Smooth muscle cell (in vitro differentiated cells): ENCODE data around the gene PIGU. TPM values are rescaled to one million over a fixed set of nuclear protein-coding genes. Genes with fewer than 3 reads are reported as not detected.
"Not testable (repeated sequence)": the region's sequence is repeated elsewhere in the genome, so short reads cannot be mapped to it uniquely, and the experiment has no call there.

Source experiments
- DNase-seq: peaks from one replicate; lab custom pipeline; 2025; ENCODE audit not compliant: unreplicated experiment; lab: John Stamatoyannopoulos, UW
- H2AFZ ChIP-seq: fragments of 200-600 bp; sonication (generic); 2 replicates; pipeline ENCODE4 v1.6.0; 2016; ENCODE audit warnings: antibody characterized with exemption, low read depth, mild to moderate bottlenecking
- H3F3A ChIP-seq: fragments of 200-600 bp; sonication (generic); 2 replicates; pipeline ENCODE4 v1.6.0; 2017; ENCODE audit warnings: antibody characterized with exemption, low read depth
- H3K27ac ChIP-seq: fragments of 200-600 bp; sonication (generic); 2 replicates; pipeline ENCODE4 v1.5.1; 2016; ENCODE audit warnings: low read depth, mild to moderate bottlenecking
- H3K27me3 ChIP-seq: fragments of 200-600 bp; sonication (generic); 2 replicates; pipeline ENCODE4 v1.6.1; 2016; ENCODE audit warnings: low read depth, mild to moderate bottlenecking
- H3K36me3 ChIP-seq: fragments of 200-600 bp; sonication (generic); 2 replicates; pipeline ENCODE4 v1.5.1; 2016; ENCODE audit warnings: low read depth
- H3K4me1 ChIP-seq: fragments of 200-600 bp; sonication (generic); 2 replicates; pipeline ENCODE4 v1.5.1; 2016; ENCODE audit warnings: low read depth
- H3K4me2 ChIP-seq: fragments of 200-600 bp; sonication (generic); 2 replicates; pipeline ENCODE4 v1.6.0; 2016; ENCODE audit warnings: mild to moderate bottlenecking
- H3K4me3 ChIP-seq: fragments of 200-600 bp; sonication (generic); 2 replicates; pipeline ENCODE4 v1.5.1; 2016; ENCODE audit warnings: mild to moderate bottlenecking
- H3K79me2 ChIP-seq: fragments of 200-600 bp; sonication (generic); 2 replicates; pipeline ENCODE4 v1.6.0; 2016; ENCODE audit warnings: low read depth, mild to moderate bottlenecking
- H3K9ac ChIP-seq: fragments of 200-600 bp; sonication (generic); 2 replicates; pipeline ENCODE4 v1.6.0; 2016; ENCODE audit warnings: low read depth
- H3K9me3 ChIP-seq: fragments of 200-600 bp; sonication (generic); replicated peaks from 2 replicates; pipeline ENCODE4 v1.5.1; 2016; ENCODE audit warnings: low read depth
- H4K20me1 ChIP-seq: fragments of 200-600 bp; sonication (generic); 2 replicates; pipeline ENCODE4 v1.6.0; 2016; ENCODE audit warnings: low read depth
- WGBS: methylation state at CpG from one replicate; pipeline ENCODE4 v1.1.7; 2016; ENCODE audit warnings: low lambda C conversion rate; 5-methylcytosine and 5-hydroxymethylcytosine counted together
- polyA plus RNA-seq: library from polyadenylated mRNA; unstranded; fragments of >200 nt; fragmentation: Nextera tagmentation; extraction: Ambion mirVana; gene quantifications from 2 replicates; pipeline ENCODE4 v1.2.1, GENCODE V29; 2016
- total RNA-seq: library from RNA; depleted of rRNA; stranded (reverse); fragments of >200 nt; gene quantifications from 2 replicates; pipeline ENCODE4 v1.2.3, GENCODE V29; 2014
- TF ChIP-seq, protein P1 (sequence below): fragments of 200-600 bp; sonication (generic); IDR thresholded peaks from 2 replicates; pipeline ENCODE4 v1.5.1; 2017; ENCODE audit warnings: borderline replicate concordance, mild to moderate bottlenecking, antibody characterized with exemption; ENCODE audit not compliant: insufficient read depth, poor library complexity, severe bottlenecking

The PIGU gene
- total and polyA plus RNA-seq, 2 experiments from 2014 or later = 46.5 to 50.2 TPM

DNA sequence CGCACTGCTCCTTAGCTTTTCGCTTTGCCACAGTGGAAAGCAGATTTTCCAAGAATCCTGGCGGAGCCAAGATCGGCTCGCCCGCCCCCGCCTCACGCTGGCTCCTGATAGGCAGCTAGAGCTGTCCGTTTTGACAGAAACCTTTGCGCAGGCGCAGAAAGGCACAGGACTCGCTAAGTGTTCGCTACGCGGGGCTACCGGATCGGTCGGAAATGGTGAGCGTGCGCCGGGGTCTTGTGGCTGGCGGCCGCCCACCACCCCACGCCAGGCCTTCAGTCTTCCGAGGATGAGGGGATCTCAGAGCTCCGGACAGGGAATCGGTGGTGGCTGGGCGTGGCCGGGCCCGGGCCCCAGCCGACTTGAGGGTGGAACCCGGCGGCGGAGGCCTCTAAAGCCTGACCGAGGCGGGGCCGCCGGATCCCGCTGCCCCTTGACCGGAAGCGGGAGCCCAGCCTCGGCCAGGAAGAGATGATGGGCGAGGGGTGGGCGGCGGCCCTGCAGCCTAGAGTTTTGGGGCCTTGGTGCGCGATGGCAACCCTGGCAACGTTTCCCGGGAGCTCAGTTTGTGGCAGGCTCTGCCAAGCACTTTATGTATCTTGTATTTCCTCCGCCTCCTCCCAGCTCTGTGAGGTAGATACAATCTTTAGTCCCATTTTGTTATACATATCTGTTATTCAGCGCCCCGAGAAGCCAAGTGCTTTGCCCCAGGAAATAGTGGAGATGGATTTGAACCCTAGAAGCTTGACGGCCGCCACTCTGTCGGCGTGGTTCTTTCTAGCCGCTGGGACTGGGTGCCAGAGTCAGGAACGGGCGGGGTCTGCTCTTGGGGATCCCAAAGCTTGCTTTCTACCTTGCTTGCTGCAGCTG lies 160.4 kb downstream of the PIGU start, which contains the start of gene DYNLRB1:
DYNLRB1 (plus strand) TSS at position 176 of the 867 bp plus-strand sequence; CDS start at position 213, 37 bp downstream.
- peaks cover 15% of the 10 kb centered on the region for H3F3A ChIP-seq
- H3K4me2 ChIP-seq = peak within 1 kb of the TSS; percentile 94
- H3K9ac ChIP-seq = peak within 1 kb of the TSS; percentile 85
- H4K20me1 ChIP-seq = peaks cover 39% of the 10 kb centered on the region
- H3K79me2 ChIP-seq = peaks cover 49% of the 10 kb centered on the region
- H3K4me3 ChIP-seq = peak within 1 kb of the TSS; percentile 62
- no peaks in the 10 kb centered on the region for H3K9me3 ChIP-seq
- no peaks in the 10 kb centered on the region for H3K27me3 ChIP-seq
- peaks cover 15% of the 10 kb centered on the region for H3K4me1 ChIP-seq
- peak; percentile 95 for DNase-seq
- TF ChIP-seq, protein P1, sequence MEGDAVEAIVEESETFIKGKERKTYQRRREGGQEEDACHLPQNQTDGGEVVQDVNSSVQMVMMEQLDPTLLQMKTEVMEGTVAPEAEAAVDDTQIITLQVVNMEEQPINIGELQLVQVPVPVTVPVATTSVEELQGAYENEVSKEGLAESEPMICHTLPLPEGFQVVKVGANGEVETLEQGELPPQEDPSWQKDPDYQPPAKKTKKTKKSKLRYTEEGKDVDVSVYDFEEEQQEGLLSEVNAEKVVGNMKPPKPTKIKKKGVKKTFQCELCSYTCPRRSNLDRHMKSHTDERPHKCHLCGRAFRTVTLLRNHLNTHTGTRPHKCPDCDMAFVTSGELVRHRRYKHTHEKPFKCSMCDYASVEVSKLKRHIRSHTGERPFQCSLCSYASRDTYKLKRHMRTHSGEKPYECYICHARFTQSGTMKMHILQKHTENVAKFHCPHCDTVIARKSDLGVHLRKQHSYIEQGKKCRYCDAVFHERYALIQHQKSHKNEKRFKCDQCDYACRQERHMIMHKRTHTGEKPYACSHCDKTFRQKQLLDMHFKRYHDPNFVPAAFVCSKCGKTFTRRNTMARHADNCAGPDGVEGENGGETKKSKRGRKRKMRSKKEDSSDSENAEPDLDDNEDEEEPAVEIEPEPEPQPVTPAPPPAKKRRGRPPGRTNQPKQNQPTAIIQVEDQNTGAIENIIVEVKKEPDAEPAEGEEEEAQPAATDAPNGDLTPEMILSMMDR = no peak
- H2AFZ ChIP-seq = no peak within 1 kb of the TSS
- under 1% methylated on average over 59 of the region's 59 CpGs for WGBS
- peak within 1 kb of the TSS; percentile 85 for H3K27ac ChIP-seq
- no peaks in the 10 kb centered on the region for H3K36me3 ChIP-seq

DNA sequence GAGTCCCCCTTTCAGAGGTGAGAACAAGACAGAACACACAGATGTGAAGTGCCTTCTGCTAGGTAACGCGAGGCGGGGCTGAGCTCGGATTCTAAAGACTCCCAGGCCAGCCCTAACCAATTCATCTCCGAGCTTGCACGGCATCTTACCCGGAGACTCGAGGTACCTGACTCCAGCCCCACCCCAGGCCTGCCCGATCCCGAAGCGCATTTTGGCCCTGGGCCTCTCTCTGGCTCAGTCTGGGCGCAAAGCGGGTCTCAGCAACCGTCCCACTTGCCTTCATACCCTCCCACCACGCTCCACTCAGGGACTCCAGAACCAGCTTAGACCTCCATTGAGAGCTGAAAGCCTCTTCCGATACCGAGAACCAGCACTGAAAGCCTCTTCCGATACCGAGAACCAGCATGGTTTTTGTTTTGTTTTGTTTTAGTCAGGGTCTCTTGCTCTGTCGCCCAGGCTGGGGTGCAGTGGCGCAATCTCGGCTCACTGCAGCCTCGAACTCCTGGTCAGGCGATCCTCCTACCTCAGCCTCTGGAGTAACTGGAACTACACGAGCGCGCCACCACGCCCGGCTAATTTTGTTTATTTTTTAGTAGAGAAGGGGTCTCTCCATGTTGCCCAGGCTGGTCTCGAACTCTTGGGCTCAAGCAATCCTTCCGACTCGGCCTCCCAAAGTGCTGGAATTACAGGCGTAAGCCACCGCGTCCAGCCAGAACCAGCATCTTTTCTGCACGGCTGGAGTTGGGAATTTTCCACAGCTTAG lies 161.2 kb downstream of the PIGU start:
- H3F3A ChIP-seq = peaks cover 18% of the 10 kb centered on the region
- H3K9ac ChIP-seq = peak overlapping the region; percentile 85
- DNase-seq = no peak
- peak overlapping the region; percentile 85 for H3K27ac ChIP-seq
- peak overlapping the region; percentile 94 for H3K4me2 ChIP-seq
- H3K79me2 ChIP-seq = peaks cover 41% of the 10 kb centered on the region
- 7% methylated on average over 35 of the region's 36 CpGs for WGBS
- peaks cover 15% of the 10 kb centered on the region for H3K4me1 ChIP-seq
- no peaks in the 10 kb centered on the region for H3K9me3 ChIP-seq
- H3K4me3 ChIP-seq = peak overlapping the region; percentile 62
- peaks cover 31% of the 10 kb centered on the region for H4K20me1 ChIP-seq
- no peak overlapping the region for H2AFZ ChIP-seq
- H3K27me3 ChIP-seq = no peaks in the 10 kb centered on the region
- TF ChIP-seq, protein P1 = no peak
- H3K36me3 ChIP-seq = no peaks in the 10 kb centered on the region

DNA sequence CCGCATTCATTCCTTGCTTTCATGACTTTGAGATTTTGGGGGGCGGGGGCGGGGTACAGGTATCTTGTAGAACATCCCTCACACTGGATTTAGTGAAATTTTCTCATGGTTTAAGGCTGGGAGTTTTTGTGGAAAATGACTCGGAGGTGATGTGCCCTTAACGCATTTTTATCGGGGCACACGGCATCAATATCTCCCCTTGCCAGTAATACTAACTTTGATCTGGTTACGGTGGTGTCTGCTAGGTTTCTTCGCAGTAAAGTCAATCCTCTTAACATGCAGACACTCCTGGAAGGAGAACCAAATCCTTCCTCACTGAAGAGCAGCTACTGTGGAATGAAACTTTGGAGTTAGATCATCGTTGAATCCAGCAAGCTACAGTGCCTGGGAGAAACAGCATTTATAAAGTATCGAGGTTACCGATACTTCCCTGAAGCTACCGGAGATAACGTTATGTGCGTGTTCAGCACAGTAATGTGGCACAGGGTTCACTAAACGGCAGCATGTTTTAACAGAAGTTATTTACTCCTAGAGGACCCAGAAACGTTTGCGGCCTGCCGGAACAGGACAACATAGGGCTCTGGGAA lies 161.9 kb downstream of the PIGU start:
- Histone ChIP-seq H3K9ac (peak overlapping the region; percentile 85), H3K9me3 (no peaks in the 10 kb centered on the region), H3K27me3 (no peaks in the 10 kb centered on the region), H3K4me2 (peak overlapping the region; percentile 94), H3K36me3 (no peaks in the 10 kb centered on the region), H4K20me1 (peaks cover 25% of the 10 kb centered on the region), H3K79me2 (peaks cover 35% of the 10 kb centered on the region), H2AFZ (no peak overlapping the region), H3K4me3 (peak overlapping the region; percentile 62), H3K27ac (peak overlapping the region; percentile 85), H3K4me1 (peaks cover 15% of the 10 kb centered on the region), H3F3A (peaks cover 24% of the 10 kb centered on the region)
- TF ChIP-seq, protein P1 = no peak
- 39% methylated on average over 19 of the region's 19 CpGs for whole genome bisulfite sequencing
- DNase-seq = no peak

DNA sequence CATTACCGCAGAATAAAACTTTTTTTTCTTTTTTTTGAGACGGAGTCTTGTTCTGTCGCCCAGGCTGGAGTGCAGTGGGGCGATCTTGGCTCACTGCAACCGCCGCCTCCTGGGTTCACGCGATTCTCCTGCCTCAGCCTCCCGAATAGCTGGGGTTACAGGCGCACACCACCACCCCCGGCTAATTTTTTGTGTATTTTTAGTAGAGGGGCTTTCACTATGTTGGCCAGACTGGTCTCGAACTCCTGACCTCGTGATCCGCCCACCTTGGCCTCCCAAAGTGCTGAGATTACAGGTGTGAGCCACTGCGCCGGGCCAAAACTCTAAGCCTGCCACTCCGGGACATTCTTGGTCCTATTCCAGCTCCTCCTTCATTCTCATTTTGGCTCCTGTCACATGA lies 162.9 kb downstream of the PIGU start:
- Histone ChIP-seq H3F3A (peaks cover 27% of the 10 kb centered on the region), H4K20me1 (peaks cover 18% of the 10 kb centered on the region), H3K4me1 (peaks cover 15% of the 10 kb centered on the region), H3K79me2 (peaks cover 28% of the 10 kb centered on the region), H3K27ac (peak overlapping the region; percentile 85)
- H3K9ac ChIP-seq, DNase-seq, H3K36me3 ChIP-seq, H3K9me3 ChIP-seq, H2AFZ ChIP-seq, H3K4me2 ChIP-seq, H3K27me3 ChIP-seq, H3K4me3 ChIP-seq: not testable (repeated sequence)
- 98% methylated on average over 16 of the region's 17 CpGs for WGBS
